HCT116 (cell line): ENCODE measurements around the gene BBX.

ENCODE experiments used
- CEBPB ChIP-seq: IDR thresholded peaks from 2 replicates; pipeline ENCODE4 v1.6.1; 2012; ENCODE audit warnings: low read depth
- CTCF ChIP-seq, 3 experiments: fragments of 200-600 bp in 1 of 3; sonication (generic) in 1 of 3; IDR thresholded peaks in 2 of 3; conservative IDR thresholded peaks in 1 of 3; 2 replicates each; pipeline ENCODE4 v1.5.1; 2012 to 2017; ENCODE audit warnings: low read depth in 2 of 3, low read length in 2 of 3, antibody characterized with exemption in 1 of 3, borderline replicate concordance in 1 of 3, control low read depth in 1 of 3, mild to moderate bottlenecking in 1 of 3, mixed read lengths in 1 of 3, mixed run types in 1 of 3, moderate library complexity in 1 of 3; ENCODE audit not compliant: insufficient read depth in 1 of 3
- EZH2 ChIP-seq: fragments of 200-600 bp; sonication (generic); IDR thresholded peaks from 2 replicates; pipeline ENCODE4 v1.6.1; 2017; ENCODE audit warnings: antibody characterized with exemption, mixed run types
- POLR2A ChIP-seq: IDR thresholded peaks from 2 replicates; pipeline ENCODE4 v1.7.0; 2011; ENCODE audit warnings: borderline replicate concordance; ENCODE audit not compliant: insufficient read depth, insufficient read length; ENCODE audit errors: extremely low read depth
- POLR2AphosphoS5 ChIP-seq: IDR thresholded peaks from 2 replicates; pipeline ENCODE4 v1.6.1; 2011; ENCODE audit warnings: mild to moderate bottlenecking, low read depth, low read length, moderate library complexity
- RAD21 ChIP-seq: IDR thresholded peaks from 2 replicates; pipeline ENCODE4 v1.6.1; 2012; ENCODE audit warnings: low read depth, mild to moderate bottlenecking
- SRF ChIP-seq: IDR thresholded peaks from 2 replicates; pipeline ENCODE4 v1.6.1; 2012; ENCODE audit warnings: low read depth
- TCF7L2 ChIP-seq: IDR thresholded peaks from 2 replicates; pipeline ENCODE4 v1.7.0; 2011; ENCODE audit warnings: borderline replicate concordance, inconsistent platforms; ENCODE audit not compliant: insufficient read depth, insufficient read length; ENCODE audit errors: extremely low read depth
- YY1 ChIP-seq: IDR thresholded peaks from 2 replicates; pipeline ENCODE4 v1.6.1; 2011; ENCODE audit warnings: low read length, low read depth, moderate library complexity, mild to moderate bottlenecking; ENCODE audit not compliant: insufficient replicate concordance; ENCODE audit errors: extremely low read depth
- ZNF274 ChIP-seq: fragments of 200-500 bp; sonication (Bioruptor generic); IDR thresholded peaks from 2 replicates; pipeline ENCODE4 v1.6.1; 2014; ENCODE audit warnings: mild to moderate bottlenecking, low read depth, low read length, inconsistent platforms

DNA sequence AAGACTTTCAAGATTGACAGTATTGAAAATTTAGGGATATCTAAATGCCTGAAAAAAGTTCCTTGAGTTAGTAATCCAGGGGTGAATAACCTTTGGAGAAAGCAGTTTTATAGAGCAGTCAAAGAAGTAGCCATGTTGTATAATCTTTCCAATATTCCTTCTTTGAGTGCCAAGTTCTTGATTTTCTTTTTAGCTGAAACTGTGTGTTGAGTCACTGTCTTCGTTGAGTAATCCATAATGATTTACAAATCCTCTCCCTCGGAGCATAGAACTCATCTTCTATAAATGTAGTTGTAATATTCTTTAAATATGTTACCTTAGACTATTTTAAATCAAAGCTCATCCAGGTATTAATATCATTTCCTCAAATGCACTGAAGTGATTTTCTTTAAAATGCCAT lies 135.2 kb downstream of the BBX start:
- TF ChIP-seq RAD21 (no peak), SRF (no peak), POLR2AphosphoS5 (no peak), CEBPB (no peak), YY1 (no peak), CTCF (IDR thresholded peaks at IDR 0.05 in 2 of 3, conservative IDR thresholded peaks at IDR 0.05 in 1 of 3; ENCODE audit: borderline replicate concordance in 1 of 3, insufficient read depth in 1 of 3, low read depth in 2 of 3, low read length in 2 of 3) (no peak), EZH2 (no peak), ZNF274 (no peak), POLR2A (no peak), TCF7L2 (no peak)
